Neural cell (in vitro differentiated cells): ENCODE results near the gene ANKRD29. TPM values are rescaled to one million over a fixed set of nuclear protein-coding genes. Genes with fewer than 3 reads are reported as not detected.

Experiments used
- H2AFZ ChIP-seq: fragments of 200-600, 300-800 bp; sonication (generic), shearing (Covaris generic); 2 replicates; pipeline ENCODE4 v1.6.0; 2014; ENCODE audit warnings: low read depth, mild to moderate bottlenecking, antibody characterized with exemption, low read length, moderate library complexity
- H3F3A ChIP-seq: fragments of 200-600 bp; shearing (Covaris generic); 2 replicates; pipeline ENCODE4 v1.6.1; 2016; ENCODE audit warnings: mild to moderate bottlenecking, moderate library complexity, mixed read lengths, antibody characterized with exemption, low read length; ENCODE audit not compliant: insufficient read depth, poor library complexity, severe bottlenecking
- H3K27ac ChIP-seq: fragments of 200-600, 300-800 bp; sonication (generic), shearing (Covaris generic); 2 replicates; pipeline ENCODE4 v1.5.1; 2014; ENCODE audit warnings: mild to moderate bottlenecking, low read length, moderate library complexity
- H3K27me3 ChIP-seq: fragments of 300-800, 200-600 bp; sonication (generic), shearing (Covaris generic); 2 replicates; pipeline ENCODE4 v1.6.0; 2014; ENCODE audit warnings: mild to moderate bottlenecking, low read depth, low read length, moderate library complexity; ENCODE audit not compliant: insufficient read depth
- H3K36me3 ChIP-seq: fragments of 300-800, 200-600 bp; sonication (generic), shearing (Covaris generic); 2 replicates; pipeline ENCODE4 v1.5.1; 2014; ENCODE audit warnings: mild to moderate bottlenecking, antibody characterized with exemption, low read length, moderate library complexity; ENCODE audit not compliant: insufficient read depth
- H3K4me2 ChIP-seq: fragments of 300-800, 200-600 bp; sonication (generic), shearing (Covaris generic); 2 replicates; pipeline ENCODE4 v1.6.0; 2014; ENCODE audit warnings: mild to moderate bottlenecking, low read length
- H3K4me3 ChIP-seq: fragments of 300-800, 200-600 bp; sonication (generic), shearing (Covaris generic); 2 replicates; pipeline ENCODE4 v1.5.1; 2014; ENCODE audit warnings: mild to moderate bottlenecking, low read length, moderate library complexity
- H3K79me2 ChIP-seq: fragments of 200-600 bp; shearing (Covaris generic); replicated peaks from 2 replicates; pipeline ENCODE4 v1.6.0; 2014; ENCODE audit warnings: mild to moderate bottlenecking, low read length, moderate library complexity; ENCODE audit not compliant: insufficient read depth
- H3K9ac ChIP-seq: fragments of 300-800, 200-600 bp; sonication (generic), shearing (Covaris generic); 2 replicates; pipeline ENCODE4 v1.6.1; 2016; ENCODE audit warnings: mild to moderate bottlenecking, low read length, mixed read lengths
- H3K9me2 ChIP-seq: fragments of 200-600 bp; shearing (Covaris generic); 2 replicates; pipeline ENCODE4 v1.6.1; 2016; ENCODE audit warnings: mild to moderate bottlenecking, low read length, mixed read lengths; ENCODE audit not compliant: insufficient read depth
- H3K9me3 ChIP-seq: fragments of 200-600, 300-800 bp; sonication (generic), shearing (Covaris generic); 2 replicates; pipeline ENCODE4 v1.6.1; 2016; ENCODE audit warnings: mild to moderate bottlenecking, mixed run types, low read length, moderate library complexity, mixed read lengths
- H4K20me1 ChIP-seq: fragments of 200-600 bp; shearing (Covaris generic); 2 replicates; pipeline ENCODE4 v1.6.1; 2016; ENCODE audit warnings: mild to moderate bottlenecking, mixed run types; ENCODE audit not compliant: insufficient read depth
- CTCF ChIP-seq: fragments of 450-650 bp; IDR thresholded peaks from 2 replicates; pipeline ENCODE4 v1.5.1; 2014; ENCODE audit warnings: antibody characterized with exemption, mild to moderate bottlenecking, moderate library complexity; ENCODE audit not compliant: poor library complexity, severe bottlenecking
- EP300 ChIP-seq: fragments of 450-650 bp; conservative IDR thresholded peaks from 2 replicates; pipeline ENCODE4 v1.6.1; 2014; ENCODE audit warnings: antibody characterized with exemption, mild to moderate bottlenecking, moderate library complexity; ENCODE audit not compliant: poor library complexity, severe bottlenecking
- EZH2 ChIP-seq: fragments of 200-600, 300-800 bp; shearing (Covaris generic), sonication (generic); IDR thresholded peaks from 2 replicates; pipeline ENCODE4 v1.6.1; 2014; ENCODE audit warnings: antibody characterized with exemption, low read length, borderline replicate concordance, mild to moderate bottlenecking; ENCODE audit not compliant: insufficient read depth, poor library complexity, severe bottlenecking
- MXI1 ChIP-seq: fragments of 450-650 bp; conservative IDR thresholded peaks from 2 replicates; pipeline ENCODE4 v1.6.1; 2014; ENCODE audit warnings: antibody characterized with exemption, mild to moderate bottlenecking; ENCODE audit not compliant: poor library complexity, severe bottlenecking
- POLR2AphosphoS5 ChIP-seq: IDR thresholded peaks from 2 replicates; pipeline ENCODE4 v1.6.1; 2012
- RAD21 ChIP-seq: fragments of 450-650 bp; conservative IDR thresholded peaks from 2 replicates; pipeline ENCODE4 v1.6.1; 2014; ENCODE audit warnings: antibody characterized with exemption, mild to moderate bottlenecking, moderate library complexity
- SMC3 ChIP-seq: fragments of 450-650 bp; conservative IDR thresholded peaks from 2 replicates; pipeline ENCODE4 v1.6.1; 2014; ENCODE audit warnings: antibody characterized with exemption, mild to moderate bottlenecking, moderate library complexity; ENCODE audit not compliant: poor library complexity
- TAF1 ChIP-seq: IDR thresholded peaks from 2 replicates; pipeline ENCODE4 v1.6.1; 2012; ENCODE audit warnings: low read depth
- polyA plus RNA-seq: library from polyadenylated mRNA; depleted of rRNA; stranded (reverse); fragments of >200 nt; gene quantifications from 2 replicates; pipeline ENCODE4 v1.2.3, GENCODE V29; 2014
- TF ChIP-seq, protein P1 (sequence below): IDR thresholded peaks from 2 replicates; pipeline ENCODE4 v1.6.1; 2012; ENCODE audit warnings: borderline replicate concordance

The ANKRD29 gene
- polyA plus RNA-seq, 1 donor from 2014 or later = 4.9 TPM

- Histone ChIP-seq H3K4me2 (no peak overlapping the region), H3K9ac (no peak overlapping the region), H2AFZ (no peak overlapping the region), H3K27ac (no peak overlapping the region), H3K4me3 (no peak overlapping the region), H4K20me1 (no peaks in the 10 kb centered on the region), H3K27me3 (no peaks in the 10 kb centered on the region), H3F3A (no peaks in the 10 kb centered on the region), H3K9me2 (no peaks in the 10 kb centered on the region), H3K79me2 (peaks cover 4% of the 10 kb centered on the region), H3K36me3 (no peaks in the 10 kb centered on the region), H3K9me3 (no peaks in the 10 kb centered on the region)
- TF ChIP-seq SMC3 = no peak
- no peak for TF ChIP-seq EP300
- no peak for TF ChIP-seq TAF1
- TF ChIP-seq CTCF = no peak
- TF ChIP-seq EZH2 = no peak
- no peak for TF ChIP-seq POLR2AphosphoS5
- no peak for TF ChIP-seq RAD21
- TF ChIP-seq, protein P1, sequence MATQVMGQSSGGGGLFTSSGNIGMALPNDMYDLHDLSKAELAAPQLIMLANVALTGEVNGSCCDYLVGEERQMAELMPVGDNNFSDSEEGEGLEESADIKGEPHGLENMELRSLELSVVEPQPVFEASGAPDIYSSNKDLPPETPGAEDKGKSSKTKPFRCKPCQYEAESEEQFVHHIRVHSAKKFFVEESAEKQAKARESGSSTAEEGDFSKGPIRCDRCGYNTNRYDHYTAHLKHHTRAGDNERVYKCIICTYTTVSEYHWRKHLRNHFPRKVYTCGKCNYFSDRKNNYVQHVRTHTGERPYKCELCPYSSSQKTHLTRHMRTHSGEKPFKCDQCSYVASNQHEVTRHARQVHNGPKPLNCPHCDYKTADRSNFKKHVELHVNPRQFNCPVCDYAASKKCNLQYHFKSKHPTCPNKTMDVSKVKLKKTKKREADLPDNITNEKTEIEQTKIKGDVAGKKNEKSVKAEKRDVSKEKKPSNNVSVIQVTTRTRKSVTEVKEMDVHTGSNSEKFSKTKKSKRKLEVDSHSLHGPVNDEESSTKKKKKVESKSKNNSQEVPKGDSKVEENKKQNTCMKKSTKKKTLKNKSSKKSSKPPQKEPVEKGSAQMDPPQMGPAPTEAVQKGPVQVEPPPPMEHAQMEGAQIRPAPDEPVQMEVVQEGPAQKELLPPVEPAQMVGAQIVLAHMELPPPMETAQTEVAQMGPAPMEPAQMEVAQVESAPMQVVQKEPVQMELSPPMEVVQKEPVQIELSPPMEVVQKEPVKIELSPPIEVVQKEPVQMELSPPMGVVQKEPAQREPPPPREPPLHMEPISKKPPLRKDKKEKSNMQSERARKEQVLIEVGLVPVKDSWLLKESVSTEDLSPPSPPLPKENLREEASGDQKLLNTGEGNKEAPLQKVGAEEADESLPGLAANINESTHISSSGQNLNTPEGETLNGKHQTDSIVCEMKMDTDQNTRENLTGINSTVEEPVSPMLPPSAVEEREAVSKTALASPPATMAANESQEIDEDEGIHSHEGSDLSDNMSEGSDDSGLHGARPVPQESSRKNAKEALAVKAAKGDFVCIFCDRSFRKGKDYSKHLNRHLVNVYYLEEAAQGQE = no peak
- TF ChIP-seq MXI1 = no peak
Observed at GRCh38 chr18:23575309-23575651, 87.4 kb downstream of the ANKRD29 start.

DNA sequence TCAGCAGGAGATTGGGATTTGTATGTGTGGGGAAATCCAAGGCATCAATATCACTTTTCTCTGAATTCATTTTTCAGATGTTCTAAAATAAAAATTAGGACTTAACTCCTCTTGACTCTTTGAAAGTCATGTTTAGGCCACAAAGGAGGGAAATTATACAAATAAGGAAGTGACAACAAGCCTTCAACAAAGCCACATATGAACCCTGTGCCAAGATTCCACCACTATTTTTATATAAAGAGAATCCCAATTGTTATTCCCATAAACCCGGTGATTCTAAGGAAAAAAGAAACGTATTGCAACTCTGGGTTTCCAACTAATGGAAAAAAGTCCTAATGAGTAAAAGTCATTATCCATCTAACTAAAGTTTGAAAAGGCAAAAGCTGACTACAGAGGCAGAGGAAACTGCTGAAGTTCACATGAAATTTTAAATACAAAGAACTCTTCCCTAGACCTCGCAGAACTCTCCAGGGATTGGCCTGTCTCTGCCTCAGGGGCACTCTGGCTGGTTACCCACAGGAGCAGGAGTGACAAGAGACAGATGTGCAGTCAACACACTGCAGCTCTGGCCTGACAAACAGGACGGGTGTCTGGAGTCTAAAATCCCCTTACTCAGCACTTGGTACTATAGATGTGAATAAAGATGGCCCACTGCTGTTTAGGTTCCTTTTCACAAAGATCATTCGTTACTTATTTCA lies 88.0 kb downstream of the ANKRD29 start:
- Histone ChIP-seq H3K27ac (no peak overlapping the region), H3K9me3 (no peaks in the 10 kb centered on the region), H3K79me2 (no peaks in the 10 kb centered on the region), H4K20me1 (no peaks in the 10 kb centered on the region), H3K4me3 (no peak overlapping the region), H3K36me3 (no peaks in the 10 kb centered on the region), H3K9me2 (no peaks in the 10 kb centered on the region), H3K4me2 (no peak overlapping the region), H2AFZ (no peak overlapping the region), H3K27me3 (no peaks in the 10 kb centered on the region), H3K9ac (no peak overlapping the region), H3F3A (no peaks in the 10 kb centered on the region)
- no peak for TF ChIP-seq RAD21
- TF ChIP-seq POLR2AphosphoS5 = no peak
- no peak for TF ChIP-seq TAF1
- TF ChIP-seq EP300 = no peak
- TF ChIP-seq MXI1 = no peak
- no peak for TF ChIP-seq SMC3
- TF ChIP-seq CTCF = no peak
- TF ChIP-seq, protein P1 = no peak
- TF ChIP-seq EZH2 = no peak
